Upper lobe of left lung (tissue), 6 donors: ENCODE results near the gene GTPBP1. TPM values are rescaled to one million over a fixed set of nuclear protein-coding genes. Genes with fewer than 3 reads are reported as not detected.
A peak's percentile ranks its signal among the peaks of the same experiment; 100 is the strongest.

ENCODE experiments used
- ATAC-seq, 2 donors: fragments of 200-7000 bp; cut with Tn5 transposase; one replicate each; pipeline ENCODE4 v1.9.1; 2022; ENCODE audit warnings: mild to moderate bottlenecking in 2 of 2, moderate library complexity in 2 of 2; ENCODE audit not compliant: low FRiP score in 2 of 2
- DNase-seq, 2 donors: peaks; one replicate each; pipeline ENCODE4 v3.0.0-alpha.2; 2019 to 2020
- H3K27ac ChIP-seq, 4 donors: fragments of 200-600 bp; sonication (generic); one replicate each; pipeline ENCODE4 v1.5.1; 2016 to 2019
- H3K27me3 ChIP-seq, 4 donors: fragments of 200-600 bp; sonication (generic); one replicate each; pipeline ENCODE4 v1.5.1; 2017 to 2019
- H3K36me3 ChIP-seq, 4 donors: fragments of 200-600 bp; sonication (generic); one replicate each; pipeline ENCODE4 v1.5.1; 2016 to 2019
- H3K4me1 ChIP-seq, 4 donors: fragments of 200-600 bp; sonication (generic); one replicate each; pipeline ENCODE4 v1.5.1; 2018 to 2019
- H3K4me3 ChIP-seq, 4 donors: fragments of 200-600 bp; sonication (generic); one replicate each; pipeline ENCODE4 v1.5.1; 2017 to 2019; ENCODE audit warnings: mild to moderate bottlenecking in 2 of 4, moderate library complexity in 1 of 4
- H3K9me3 ChIP-seq, 4 donors: fragments of 200-600 bp; sonication (generic); one replicate each; pipeline ENCODE4 v1.5.1; 2018 to 2019
- CTCF ChIP-seq, 6 experiments: fragments of 450-650 bp in 4 of 6; fragments of 200-600 bp in 2 of 6; sonication (generic) in 2 of 6; IDR thresholded peaks; one replicate each; pipeline ENCODE4 v1.5.1; 2016 to 2019; ENCODE audit warnings: antibody characterized with exemption in 6 of 6
- EP300 ChIP-seq, 4 donors: sonication (generic); formaldehyde crosslinking; IDR thresholded peaks; one replicate each; pipeline ENCODE4 v1.5.1; 2017; ENCODE audit warnings: antibody characterized with exemption in 4 of 4, control low read depth in 2 of 4
- POLR2A ChIP-seq, 4 donors: fragments of 450-650 bp; IDR thresholded peaks; one replicate each; pipeline ENCODE4 v1.5.1; 2016 to 2017; ENCODE audit warnings: antibody characterized with exemption in 4 of 4, mild to moderate bottlenecking in 2 of 4
- POLR2AphosphoS5 ChIP-seq, 2 donors: sonication (generic); formaldehyde crosslinking; IDR thresholded peaks; one replicate each; pipeline ENCODE4 v1.5.1; 2017; ENCODE audit warnings: antibody characterized with exemption in 2 of 2
- WGBS, 2 donors: methylation state at CpG; one replicate each; pipeline ENCODE4 v1.1.5; 2017 to 2018; 5-methylcytosine and 5-hydroxymethylcytosine counted together
- total RNA-seq, 6 donors: library from RNA; depleted of rRNA in 4 of 6; stranded (reverse); fragments of >200 nt in 4 of 6; gene quantifications; one replicate each; pipeline versions ENCODE4 v1.1.0 to v1.2.1, GENCODE V29; 2016 to 2021
- donor health status: DM: no; HTN: no; CAD: no; lungs with moderate emphysema.
- donor health status: DM: no; HTN: yes; CAD: no; lungs with severe emphysema.

Gene GTPBP1
- total RNA-seq, 6 donors from 2014 or later: 57.9 to 176 (median 73.6) TPM

GRCh38 chr22:38751422-38752346 lies 45.9 kb downstream of the GTPBP1 start:
- peaks cover 40 to 50% (median 44%) of the 10 kb centered on the region in 4 donors for H3K4me1 ChIP-seq
- H3K36me3 ChIP-seq: peaks cover 40 to 65% (median 60%) of the 10 kb centered on the region in 4 donors
- ATAC-seq: no peak
- H3K27ac ChIP-seq: peak overlapping the region; percentile 65 to 98 (median 90)
- TF ChIP-seq EP300 (IDR thresholded peaks at IDR 0.05) (no peak), POLR2A (IDR thresholded peaks at IDR 0.05) (no peak), CTCF (IDR thresholded peaks at IDR 0.05) (no peak), POLR2AphosphoS5 (IDR thresholded peaks at IDR 0.05) (peak in 1 of 2 donors; percentile 29)
- no peaks in the 10 kb centered on the region for H3K9me3 ChIP-seq
- DNase-seq: peak in 1 of 2 donors; percentile 81
- peak overlapping the region in 2 of 4 donors; percentile 12 to 59 for H3K4me3 ChIP-seq
- 53 to 65% methylated on average over 19 to 24 of the region's 24 CpGs for WGBS, 2 donors
- H3K27me3 ChIP-seq: no peaks in the 10 kb centered on the region

DNA sequence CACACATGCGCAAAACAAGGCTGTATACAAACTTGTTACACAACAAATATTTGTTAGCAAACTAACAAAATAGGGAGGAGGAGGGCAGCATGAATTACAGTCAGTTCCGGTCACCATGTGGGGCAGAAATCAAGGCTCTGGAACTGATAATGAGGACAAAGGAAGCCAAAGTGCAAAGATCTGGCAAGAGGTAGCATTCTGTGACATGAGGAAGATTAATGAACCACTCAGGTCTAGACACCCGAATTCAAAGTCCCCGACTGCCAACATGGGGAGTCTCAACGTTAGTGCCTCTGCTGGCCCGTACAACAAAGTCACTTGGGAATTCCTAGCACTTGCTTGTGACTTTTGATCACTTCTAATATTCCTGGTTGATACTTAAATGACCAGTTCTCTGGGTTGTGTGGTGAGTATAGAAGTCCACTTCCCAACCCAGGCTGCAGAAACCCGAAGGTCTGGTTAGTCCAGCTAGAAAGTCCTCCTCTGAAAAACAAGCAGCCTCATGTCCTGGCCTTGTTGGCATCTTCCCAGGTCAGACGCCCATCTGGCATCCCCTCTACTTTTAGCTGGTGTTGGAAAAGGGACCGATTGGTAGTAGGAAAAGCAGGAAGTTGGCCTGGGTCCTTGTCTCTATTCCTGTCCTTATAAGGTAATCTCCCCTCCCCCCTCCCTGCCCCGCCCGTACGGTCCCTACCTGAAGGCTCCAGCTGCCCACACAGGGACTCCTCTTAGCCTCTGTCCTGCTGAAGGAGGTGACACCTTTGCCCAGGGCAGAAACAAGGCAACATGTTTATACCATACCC lies 48.4 kb downstream of the GTPBP1 start:
- Histone ChIP-seq H3K36me3 (peaks cover 20 to 40% (median 37%) of the 10 kb centered on the region in 4 donors), H3K4me3 (peak overlapping the region; percentile 16 to 86 (median 64)), H3K9me3 (no peaks in the 10 kb centered on the region), H3K4me1 (peaks cover 45 to 57% (median 50%) of the 10 kb centered on the region in 4 donors), H3K27ac (peak overlapping the region; percentile 95 to 98 (median 96)), H3K27me3 (no peaks in the 10 kb centered on the region)
- 22 to 24% methylated on average over 12 of the region's 12 CpGs for WGBS, 2 donors
- ATAC-seq (peak in 1 of 2 donors; percentile 32), DNase-seq (peak in 1 of 2 donors; percentile 77)
- peak in 1 of 2 donors; percentile 15 for TF ChIP-seq POLR2AphosphoS5 (IDR thresholded peaks at IDR 0.05)
- no peak for TF ChIP-seq EP300 (IDR thresholded peaks at IDR 0.05)

GRCh38 chr22:38754751-38755154 lies 49.0 kb downstream of the GTPBP1 start:
- Histone ChIP-seq H3K9me3 (no peaks in the 10 kb centered on the region), H3K4me1 (peaks cover 45 to 57% (median 50%) of the 10 kb centered on the region in 4 donors), H3K4me3 (peak overlapping the region; percentile 59 to 86 (median 65)), H3K27ac (peak overlapping the region; percentile 95 to 98 (median 96)), H3K27me3 (no peaks in the 10 kb centered on the region), H3K36me3 (peaks cover 14 to 34% (median 31%) of the 10 kb centered on the region in 4 donors)
- DNase-seq (peak in 1 of 2 donors; percentile 62), ATAC-seq (peak; percentile 23 to 49)
- TF ChIP-seq EP300 (IDR thresholded peaks at IDR 0.05): no peak
- TF ChIP-seq POLR2AphosphoS5 (IDR thresholded peaks at IDR 0.05): no peak
- no peak for TF ChIP-seq CTCF (IDR thresholded peaks at IDR 0.05)
- no peak for TF ChIP-seq POLR2A (IDR thresholded peaks at IDR 0.05)
- WGBS, 2 donors: 11 to 12% methylated on average over 10 to 12 of the region's 12 CpGs

GRCh38 chr22:38755155-38755910 lies 49.6 kb downstream of the GTPBP1 start:
- peaks cover 45 to 57% (median 50%) of the 10 kb centered on the region in 4 donors for H3K4me1 ChIP-seq

More at GRCh38 chr22:38755155-38755910, 49.6 kb downstream of the GTPBP1 start:
- Histone ChIP-seq H3K27me3 (no peaks in the 10 kb centered on the region), H3K4me3 (peak overlapping the region; percentile 59 to 86 (median 65)), H3K9me3 (no peaks in the 10 kb centered on the region), H3K36me3 (peaks cover 8 to 28% (median 25%) of the 10 kb centered on the region in 4 donors), H3K27ac (peak overlapping the region; percentile 95 to 98 (median 96))
- 0 to 2% methylated on average over 9 to 14 of the region's 74 CpGs for WGBS, 2 donors
- DNase-seq: peak; percentile 98 to 99
- ATAC-seq: peak; percentile 90 to 92
- peak in 3 of 4 donors; percentile 48 to 65 (median 61) for TF ChIP-seq POLR2A (IDR thresholded peaks at IDR 0.05)
- TF ChIP-seq EP300 (IDR thresholded peaks at IDR 0.05): peak in 2 of 4 donors; percentile 39 to 85
- peak; percentile 87 to 90 for TF ChIP-seq POLR2AphosphoS5 (IDR thresholded peaks at IDR 0.05)
- peak in 4 of 6 experiments; percentile 9 to 68 (median 28) for TF ChIP-seq CTCF (IDR thresholded peaks at IDR 0.05)
